H1 (cell line): ENCODE results near the gene ARL5A. TPM values are rescaled to one million over a fixed set of nuclear protein-coding genes. Genes with fewer than 3 reads are reported as not detected.

Experiments used
- CEBPB ChIP-seq: IDR thresholded peaks from 2 replicates; pipeline ENCODE4 v1.6.1; 2012; ENCODE audit warnings: low read depth, low read length
- PHF8 ChIP-seq: fragments of 200-600 bp; sonication (generic); conservative IDR thresholded peaks from 2 replicates; pipeline ENCODE4 v1.7.1; 2012; ENCODE audit warnings: low read depth, mild to moderate bottlenecking, inconsistent platforms, low read length, moderate library complexity
- polyA plus RNA-seq, 7 experiments: library from polyadenylated mRNA; depleted of rRNA in 3 of 7; stranded (reverse) in 5 of 7; unstranded in 2 of 7; fragments of >200 nt in 5 of 7; fragments of 200-250 nt in 2 of 7; gene quantifications; 1 replicate in 5 of 7; 2 replicates in 1 of 7; 4 replicates in 1 of 7; pipeline versions ENCODE4 v1.2.1 to v1.2.3, GENCODE V29; 2011 to 2013; ENCODE audit warnings: missing spikeins in 2 of 7, mixed read lengths in 2 of 7
- total RNA-seq: library from RNA; stranded (reverse); fragmentation: NEBNext Ultra II Directional; extraction: Animal tissue kit (Norgen Biotek cat#: 25700); gene quantifications from 2 replicates; pipeline ENCODE4 v1.2.1, GENCODE V29; 2021

ARL5A gene
- total and polyA plus RNA-seq, 2 of the 8 experiments (the other 6 are each of a cell fraction or from before 2014, with no cell fraction given), result 12.6 to 86.3 TPM

DNA sequence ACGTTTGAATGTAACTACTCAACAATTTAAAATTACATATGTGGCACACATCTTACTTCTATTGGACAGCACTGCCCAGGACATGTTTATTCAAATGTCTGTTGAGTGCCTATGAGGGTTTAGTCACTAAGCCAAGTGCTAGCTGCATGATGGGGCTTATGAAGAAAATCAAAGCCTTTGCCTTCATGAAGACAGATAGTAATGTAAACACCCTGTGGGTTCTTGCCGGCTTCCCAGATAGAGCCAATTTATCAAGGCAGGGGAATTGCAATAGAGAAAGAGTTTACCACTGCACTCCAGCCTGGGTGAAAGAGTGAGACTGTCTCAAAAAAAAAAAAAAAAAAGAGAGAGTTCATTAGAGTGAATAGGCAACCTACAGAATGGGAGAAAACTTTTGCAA, 50.3 kb downstream of the ARL5A start (continued):
- TF ChIP-seq PHF8 (no peak), CEBPB (no peak)
